Measurements from ENCODE around the gene HBQ1.
"Not testable (repeated sequence)": the region's sequence is repeated elsewhere in the genome, so short reads cannot be mapped to it uniquely, and the experiment has no call there.

HBQ1 gene

GRCh38 chr16:160691-161190, 19.5 kb upstream of the HBQ1 start:
- no peak for DNase-seq (ENCODE audit: low read depth, low spot score)

GRCh38 chr16:162271-162991, 17.8 kb upstream of the HBQ1 start:
- DNase-seq (ENCODE audit: low read depth, low spot score) = no peak

- not testable (repeated sequence) for DNase-seq (ENCODE audit: low read depth, low spot score)
Measured at GRCh38 chr16:163139-163538, 17.1 kb upstream of the HBQ1 start.

- not testable (repeated sequence) for DNase-seq (ENCODE audit: low read depth, low spot score)
Measured at GRCh38 chr16:163696-164095, 16.6 kb upstream of the HBQ1 start.

GRCh38 chr16:164134-164823, 16.0 kb upstream of the HBQ1 start:
- DNase-seq (ENCODE audit: low read depth, low spot score) = not testable (repeated sequence)

GRCh38 chr16:164827-165538, 15.3 kb upstream of the HBQ1 start:
- DNase-seq (ENCODE audit: low read depth, low spot score) = no peak

GRCh38 chr16:165539-166374, 14.5 kb upstream of the HBQ1 start, which contains the start of gene HBM:
TSS of gene HBM (plus strand) at chr16:165978. CDS start at chr16:165998, 20 bp downstream.
- no peak for DNase-seq (ENCODE audit: low read depth, low spot score)

GRCh38 chr16:166375-167121, 13.7 kb upstream of the HBQ1 start:
- DNase-seq (ENCODE audit: low read depth, low spot score) = no peak

GRCh38 chr16:167122-167690, 13.1 kb upstream of the HBQ1 start:
- no peak for DNase-seq (ENCODE audit: low read depth, low spot score)

GRCh38 chr16:168424-168823, 11.8 kb upstream of the HBQ1 start:
- no peak for DNase-seq (ENCODE audit: low read depth, low spot score)

GRCh38 chr16:169014-169413, 11.2 kb upstream of the HBQ1 start:
- DNase-seq (ENCODE audit: low read depth, low spot score) = no peak

- not testable (repeated sequence) for DNase-seq (ENCODE audit: low read depth, low spot score)
Measured at GRCh38 chr16:170088-170507, 10.2 kb upstream of the HBQ1 start.

- no peak for DNase-seq (ENCODE audit: low read depth, low spot score)
Measured at GRCh38 chr16:170788-171187, 9.5 kb upstream of the HBQ1 start.

GRCh38 chr16:172374-172941, 7.8 kb upstream of the HBQ1 start, which contains the start of gene HBA2:
TSS of gene HBA2 (plus strand) at chr16:172876. CDS start at chr16:172913, 37 bp downstream.
- not testable (repeated sequence) for DNase-seq (ENCODE audit: low read depth, low spot score)

GRCh38 chr16:173211-173854, 6.9 kb upstream of the HBQ1 start:
- DNase-seq (ENCODE audit: low read depth, low spot score) = not testable (repeated sequence)

GRCh38 chr16:173928-174769, 6.1 kb upstream of the HBQ1 start:
- DNase-seq (ENCODE audit: low read depth, low spot score) = not testable (repeated sequence)

GRCh38 chr16:175011-175949, 5.0 kb upstream of the HBQ1 start:
- no peak for DNase-seq (ENCODE audit: low read depth, low spot score)

Data from activated CD4-positive, CD25-positive, alpha-beta regulatory T cell treated with anti-CD3 and anti-CD28 coated beads, Interleukin-2, amount 50 U/mL, for 16 hours (primary cell).